WTC11 (cell line): ENCODE results near the gene RBFOX1.

Experiments
- ATF1 ChIP-seq: sonication (generic); formaldehyde crosslinking; IDR thresholded peaks from 2 replicates; pipeline ENCODE4 v1.8.1; 2023; ENCODE audit warnings: mild to moderate bottlenecking, moderate library complexity, missing genetic modification reagents
- FOXP1 ChIP-seq: sonication (generic); formaldehyde crosslinking; IDR thresholded peaks from 2 replicates; pipeline ENCODE4 v1.8.0; 2022; ENCODE audit warnings: missing genetic modification reagents, mild to moderate bottlenecking, moderate library complexity, borderline replicate concordance
- TCF7 ChIP-seq: sonication (generic); formaldehyde crosslinking; IDR thresholded peaks from 2 replicates; pipeline ENCODE4 v1.8.0; 2022; ENCODE audit warnings: mild to moderate bottlenecking, low read depth, missing genetic modification reagents, moderate library complexity
- TF ChIP-seq, protein P1 (sequence below): fragments of 200-600 bp; IDR thresholded peaks from 2 replicates; pipeline ENCODE4 v1.8.0; 2022; ENCODE audit warnings: antibody characterized with exemption
- TF ChIP-seq, protein P2 (sequence below): sonication (generic); formaldehyde crosslinking; IDR thresholded peaks from 2 replicates; pipeline ENCODE4 v1.8.0; 2022; ENCODE audit warnings: mild to moderate bottlenecking, missing genetic modification reagents
- TF ChIP-seq, protein P3 (sequence below): fragments of 250-450 bp; sonication (Bioruptor Pico); IDR thresholded peaks from 2 replicates; pipeline ENCODE4 v1.9.0; 2021; ENCODE audit warnings: mild to moderate bottlenecking
- TF ChIP-seq, protein P4 (sequence below): sonication (generic); formaldehyde crosslinking; IDR thresholded peaks from 2 replicates; pipeline ENCODE4 v1.8.0; 2022; ENCODE audit warnings: mild to moderate bottlenecking, missing genetic modification reagents
- TF ChIP-seq, protein P5 (sequence below): sonication (generic); formaldehyde crosslinking; IDR thresholded peaks from 2 replicates; pipeline ENCODE4 v1.8.1; 2023; ENCODE audit warnings: mild to moderate bottlenecking, moderate library complexity, missing genetic modification reagents
- TF ChIP-seq, protein P6 (sequence below): sonication (generic); formaldehyde crosslinking; IDR thresholded peaks from 2 replicates; pipeline ENCODE4 v1.8.1; 2022; ENCODE audit warnings: low read depth, mild to moderate bottlenecking, moderate library complexity, missing genetic modification reagents, borderline replicate concordance

DNA sequence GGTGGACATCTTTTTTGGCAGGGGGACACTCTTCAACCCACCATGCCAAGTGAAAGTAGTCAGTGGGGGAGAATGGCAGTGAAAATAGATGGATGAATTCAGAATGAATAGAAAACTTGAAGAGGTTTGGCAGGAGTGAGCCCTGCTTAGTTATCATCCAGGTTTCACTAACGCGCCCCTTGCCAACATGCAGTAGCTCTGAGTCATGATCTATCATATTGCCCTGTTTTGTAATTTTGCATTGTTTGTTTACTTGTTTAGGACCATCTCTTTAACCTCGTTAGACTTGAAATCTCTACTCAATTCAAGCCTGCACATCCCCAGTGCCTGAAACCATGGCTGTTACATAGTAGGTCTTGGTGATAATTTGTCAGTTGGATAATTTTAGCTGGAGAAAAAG lies 116.7 kb downstream of the RBFOX1 start:
- TF ChIP-seq, protein P1, sequence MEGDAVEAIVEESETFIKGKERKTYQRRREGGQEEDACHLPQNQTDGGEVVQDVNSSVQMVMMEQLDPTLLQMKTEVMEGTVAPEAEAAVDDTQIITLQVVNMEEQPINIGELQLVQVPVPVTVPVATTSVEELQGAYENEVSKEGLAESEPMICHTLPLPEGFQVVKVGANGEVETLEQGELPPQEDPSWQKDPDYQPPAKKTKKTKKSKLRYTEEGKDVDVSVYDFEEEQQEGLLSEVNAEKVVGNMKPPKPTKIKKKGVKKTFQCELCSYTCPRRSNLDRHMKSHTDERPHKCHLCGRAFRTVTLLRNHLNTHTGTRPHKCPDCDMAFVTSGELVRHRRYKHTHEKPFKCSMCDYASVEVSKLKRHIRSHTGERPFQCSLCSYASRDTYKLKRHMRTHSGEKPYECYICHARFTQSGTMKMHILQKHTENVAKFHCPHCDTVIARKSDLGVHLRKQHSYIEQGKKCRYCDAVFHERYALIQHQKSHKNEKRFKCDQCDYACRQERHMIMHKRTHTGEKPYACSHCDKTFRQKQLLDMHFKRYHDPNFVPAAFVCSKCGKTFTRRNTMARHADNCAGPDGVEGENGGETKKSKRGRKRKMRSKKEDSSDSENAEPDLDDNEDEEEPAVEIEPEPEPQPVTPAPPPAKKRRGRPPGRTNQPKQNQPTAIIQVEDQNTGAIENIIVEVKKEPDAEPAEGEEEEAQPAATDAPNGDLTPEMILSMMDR: no peak
- TF ChIP-seq TCF7 (no peak), FOXP1 (CRISPR knock-in tag) (no peak), ATF1 (CRISPR knock-in tag) (no peak)
- TF ChIP-seq, protein P2, sequence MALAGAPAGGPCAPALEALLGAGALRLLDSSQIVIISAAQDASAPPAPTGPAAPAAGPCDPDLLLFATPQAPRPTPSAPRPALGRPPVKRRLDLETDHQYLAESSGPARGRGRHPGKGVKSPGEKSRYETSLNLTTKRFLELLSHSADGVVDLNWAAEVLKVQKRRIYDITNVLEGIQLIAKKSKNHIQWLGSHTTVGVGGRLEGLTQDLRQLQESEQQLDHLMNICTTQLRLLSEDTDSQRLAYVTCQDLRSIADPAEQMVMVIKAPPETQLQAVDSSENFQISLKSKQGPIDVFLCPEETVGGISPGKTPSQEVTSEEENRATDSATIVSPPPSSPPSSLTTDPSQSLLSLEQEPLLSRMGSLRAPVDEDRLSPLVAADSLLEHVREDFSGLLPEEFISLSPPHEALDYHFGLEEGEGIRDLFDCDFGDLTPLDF (CRISPR knock-in tag): no peak
- TF ChIP-seq, protein P3, sequence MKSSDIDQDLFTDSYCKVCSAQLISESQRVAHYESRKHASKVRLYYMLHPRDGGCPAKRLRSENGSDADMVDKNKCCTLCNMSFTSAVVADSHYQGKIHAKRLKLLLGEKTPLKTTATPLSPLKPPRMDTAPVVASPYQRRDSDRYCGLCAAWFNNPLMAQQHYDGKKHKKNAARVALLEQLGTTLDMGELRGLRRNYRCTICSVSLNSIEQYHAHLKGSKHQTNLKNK: no peak
- TF ChIP-seq, protein P4, sequence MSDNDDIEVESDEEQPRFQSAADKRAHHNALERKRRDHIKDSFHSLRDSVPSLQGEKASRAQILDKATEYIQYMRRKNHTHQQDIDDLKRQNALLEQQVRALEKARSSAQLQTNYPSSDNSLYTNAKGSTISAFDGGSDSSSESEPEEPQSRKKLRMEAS (CRISPR knock-in tag): no peak
- TF ChIP-seq, protein P5, sequence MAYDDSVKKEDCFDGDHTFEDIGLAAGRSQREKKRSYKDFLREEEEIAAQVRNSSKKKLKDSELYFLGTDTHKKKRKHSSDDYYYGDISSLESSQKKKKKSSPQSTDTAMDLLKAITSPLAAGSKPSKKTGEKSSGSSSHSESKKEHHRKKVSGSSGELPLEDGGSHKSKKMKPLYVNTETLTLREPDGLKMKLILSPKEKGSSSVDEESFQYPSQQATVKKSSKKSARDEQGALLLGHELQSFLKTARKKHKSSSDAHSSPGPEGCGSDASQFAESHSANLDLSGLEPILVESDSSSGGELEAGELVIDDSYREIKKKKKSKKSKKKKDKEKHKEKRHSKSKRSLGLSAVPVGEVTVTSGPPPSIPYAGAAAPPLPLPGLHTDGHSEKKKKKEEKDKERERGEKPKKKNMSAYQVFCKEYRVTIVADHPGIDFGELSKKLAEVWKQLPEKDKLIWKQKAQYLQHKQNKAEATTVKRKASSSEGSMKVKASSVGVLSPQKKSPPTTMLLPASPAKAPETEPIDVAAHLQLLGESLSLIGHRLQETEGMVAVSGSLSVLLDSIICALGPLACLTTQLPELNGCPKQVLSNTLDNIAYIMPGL (CRISPR knock-in tag): no peak
- TF ChIP-seq, protein P6, sequence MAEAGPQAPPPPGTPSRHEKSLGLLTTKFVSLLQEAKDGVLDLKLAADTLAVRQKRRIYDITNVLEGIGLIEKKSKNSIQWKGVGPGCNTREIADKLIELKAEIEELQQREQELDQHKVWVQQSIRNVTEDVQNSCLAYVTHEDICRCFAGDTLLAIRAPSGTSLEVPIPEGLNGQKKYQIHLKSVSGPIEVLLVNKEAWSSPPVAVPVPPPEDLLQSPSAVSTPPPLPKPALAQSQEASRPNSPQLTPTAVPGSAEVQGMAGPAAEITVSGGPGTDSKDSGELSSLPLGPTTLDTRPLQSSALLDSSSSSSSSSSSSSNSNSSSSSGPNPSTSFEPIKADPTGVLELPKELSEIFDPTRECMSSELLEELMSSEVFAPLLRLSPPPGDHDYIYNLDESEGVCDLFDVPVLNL (CRISPR knock-in tag): no peak
